ENCODE results near the gene SEMA6D.

DNA sequence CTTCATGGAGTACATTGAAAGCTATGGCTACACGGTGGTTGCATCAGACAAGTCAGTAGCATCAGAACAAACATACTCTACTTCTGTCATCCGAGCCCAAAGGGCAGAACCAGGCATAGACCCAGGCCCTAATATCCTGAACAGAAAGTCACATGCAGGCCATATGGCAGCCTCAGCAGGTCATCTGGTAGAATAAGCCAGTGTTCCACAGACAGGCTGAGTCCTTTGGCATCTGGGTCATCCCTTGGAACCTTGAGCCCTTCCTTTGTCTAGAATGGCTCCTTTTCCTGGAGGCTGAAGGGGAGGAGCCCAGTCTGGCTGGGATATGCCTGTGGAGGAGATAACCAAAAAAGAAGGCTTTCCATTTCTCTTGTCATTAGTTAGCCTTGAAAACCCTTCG, 29.2 kb downstream of the SEMA6D start:
- TF ChIP-seq CTCF (IDR thresholded peaks at IDR 0.05) (no peak), POLR2A (IDR thresholded peaks at IDR 0.05) (no peak)

All from right lobe of liver (tissue), 4 donors.